HG03064 (cell line): Measurements from ENCODE around the gene PPWD1.
"Not testable (repeated sequence)": the region's sequence is repeated elsewhere in the genome, so short reads cannot be mapped to it uniquely, and the experiment has no call there.

Experiments used
- ATAC-seq: cut with Tn5 transposase; IDR thresholded peaks from one replicate; pipeline ENCODE4 v1.9.1; 2021; ENCODE audit warnings: low read depth; ENCODE audit not compliant: unreplicated experiment

PPWD1 gene

GRCh38 chr5:65621961-65622360, 58.9 kb downstream of the PPWD1 start:
- not testable (repeated sequence) for ATAC-seq

- no peak for ATAC-seq
These were observed 60.4 kb downstream of the PPWD1 start for GRCh38 chr5:65623482-65623881.

DNA sequence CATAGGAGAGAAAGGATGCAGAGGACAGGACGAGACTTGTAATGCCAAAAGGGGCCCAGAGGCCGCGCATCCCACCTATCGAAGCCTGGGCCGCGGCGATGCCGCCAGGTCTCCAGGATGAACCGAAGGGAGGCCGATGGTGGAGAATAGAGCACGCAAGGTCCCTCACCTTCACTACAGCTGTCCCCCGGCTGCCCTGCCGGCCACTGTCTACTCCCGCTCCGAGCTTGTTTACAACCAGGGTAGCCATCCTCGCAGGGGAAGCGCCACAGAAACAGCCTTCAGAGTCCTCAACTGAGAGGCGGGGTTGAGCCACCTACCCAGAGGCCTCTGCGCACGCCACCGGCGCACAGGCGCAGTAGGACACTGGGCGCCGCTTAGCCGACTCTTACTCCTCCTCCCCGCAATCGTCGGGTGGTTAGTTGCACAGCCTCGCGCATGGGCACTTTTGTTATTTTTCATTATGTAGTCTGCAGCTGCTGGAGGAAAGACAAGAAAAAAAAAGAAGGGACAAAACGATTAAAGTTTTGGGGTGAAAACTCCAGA, 61.0 kb downstream of the PPWD1 start, which contains the start of gene TRIM23:
Gene TRIM23, minus strand, starts transcription at position 309 of the 546 bp plus-strand sequence. Its CDS starts 59 bp downstream, at position 250.
- ATAC-seq = peak; percentile 94

GRCh38 chr5:65624571-65625555, 61.8 kb downstream of the PPWD1 start, which contains the start of the genes SHLD3 and TRAPPC13:
SHLD3 (plus strand) TSS chr5:65625027; CDS start chr5:65629588, 4,561 bp downstream.
TRAPPC13 (plus strand) TSS chr5:65625027; CDS start chr5:65625061, 34 bp downstream.
- ATAC-seq = peak; percentile 75

DNA sequence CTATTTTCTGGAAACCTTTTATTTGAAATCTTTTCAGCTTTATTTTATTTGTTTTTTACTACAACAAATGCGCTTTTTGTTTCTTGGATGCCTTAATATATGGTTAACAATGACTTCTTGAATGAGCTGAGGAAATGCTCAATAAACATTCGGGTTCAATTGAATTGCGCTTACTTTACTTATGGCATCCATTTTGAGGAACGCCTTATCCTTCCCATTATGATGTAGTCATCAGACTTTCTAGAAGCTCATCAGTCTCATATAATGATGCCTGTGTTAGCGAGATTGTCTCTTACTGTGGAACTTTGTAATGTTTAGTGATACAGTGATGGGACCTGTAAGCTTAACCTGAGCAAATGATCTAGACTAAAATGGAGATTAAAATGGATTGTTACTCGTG, 62.6 kb downstream of the PPWD1 start:
- no peak for ATAC-seq

- no peak for ATAC-seq
These were observed 67.9 kb downstream of the PPWD1 start for GRCh38 chr5:65630981-65631380.
